Stromal cell of bone marrow (primary cell): ENCODE data around the gene MS4A12.
"Not testable (repeated sequence)": the region's sequence is repeated elsewhere in the genome, so short reads cannot be mapped to it uniquely, and the experiment has no call there.

Experiments
- DNase-seq: peaks from one replicate; pipeline ENCODE4 v3.0.0-alpha.2; 2012; ENCODE audit warnings: low read depth

The MS4A12 gene, protein sequence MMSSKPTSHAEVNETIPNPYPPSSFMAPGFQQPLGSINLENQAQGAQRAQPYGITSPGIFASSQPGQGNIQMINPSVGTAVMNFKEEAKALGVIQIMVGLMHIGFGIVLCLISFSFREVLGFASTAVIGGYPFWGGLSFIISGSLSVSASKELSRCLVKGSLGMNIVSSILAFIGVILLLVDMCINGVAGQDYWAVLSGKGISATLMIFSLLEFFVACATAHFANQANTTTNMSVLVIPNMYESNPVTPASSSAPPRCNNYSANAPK

DNA sequence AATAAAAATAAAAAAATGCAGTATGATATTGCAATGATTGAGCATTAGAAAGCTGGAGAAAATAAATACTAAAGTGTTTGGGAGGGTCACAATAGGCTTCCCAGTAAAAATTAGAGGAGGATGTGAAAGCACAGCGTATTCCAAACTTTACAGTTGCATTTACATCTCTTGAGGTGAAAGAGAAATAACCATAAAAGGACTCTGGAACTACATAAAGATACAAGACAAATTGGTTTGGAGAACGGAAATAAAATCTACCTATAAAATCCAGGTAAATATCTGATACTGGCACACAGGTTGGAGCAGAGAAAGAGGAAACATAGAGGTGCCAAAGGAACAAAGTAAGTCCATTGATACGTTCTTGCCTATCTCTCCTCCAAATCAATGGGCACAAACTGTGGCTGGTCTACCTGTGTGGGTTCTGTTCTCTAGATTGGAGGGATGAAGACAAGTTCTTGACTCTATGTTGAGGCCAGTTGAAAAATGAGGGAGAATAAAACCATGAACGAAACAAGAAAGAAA lies at the start of gene MS4A12:
Gene MS4A12, plus strand, starts transcription at position 291 of the 522 bp plus-strand sequence. CDS start 4,541 bp downstream, outside the sequence.
- no peak for DNase-seq

GRCh38 chr11:60447070-60447469 lies 45.5 kb upstream of the MS4A12 start:
- no peak for DNase-seq

- DNase-seq, result no peak
Observed at GRCh38 chr11:60447846-60448245, 44.7 kb upstream of the MS4A12 start.

GRCh38 chr11:60451185-60451584 lies 41.4 kb upstream of the MS4A12 start:
- not testable (repeated sequence) for DNase-seq

GRCh38 chr11:60454212-60454611 lies 38.4 kb upstream of the MS4A12 start:
- DNase-seq, result no peak

- no peak for DNase-seq
Observed at GRCh38 chr11:60455531-60456042, 37.0 kb upstream of the MS4A12 start, which contains the start of gene MS4A1. Gene MS4A1, plus strand, starts transcription at chr11:60455847. Its CDS starts 6,528 bp downstream, at chr11:60462375.

DNA sequence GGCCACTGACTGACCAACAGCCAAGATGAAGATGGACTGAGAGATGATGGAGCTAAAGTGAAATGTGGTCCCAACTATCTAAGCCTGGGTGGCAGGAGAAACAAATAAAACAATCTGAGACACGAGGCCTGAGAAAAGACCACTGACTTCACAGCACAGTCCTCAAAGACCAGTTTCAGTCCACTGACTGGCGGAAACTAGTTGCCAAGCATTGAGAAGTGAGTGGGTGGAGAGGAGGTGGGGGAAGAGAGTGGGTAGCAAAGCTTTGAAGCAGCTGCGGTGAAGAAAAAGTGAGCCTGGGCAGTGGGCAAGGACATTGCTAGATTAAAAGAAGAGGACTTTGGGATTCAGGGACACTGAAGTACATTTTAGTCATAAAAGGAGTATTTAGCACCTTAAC lies 35.0 kb upstream of the MS4A12 start:
- DNase-seq, result no peak

GRCh38 chr11:60459345-60459744 lies 33.2 kb upstream of the MS4A12 start:
- no peak for DNase-seq

GRCh38 chr11:60468829-60469228 lies 23.7 kb upstream of the MS4A12 start:
- DNase-seq, result no peak

DNA sequence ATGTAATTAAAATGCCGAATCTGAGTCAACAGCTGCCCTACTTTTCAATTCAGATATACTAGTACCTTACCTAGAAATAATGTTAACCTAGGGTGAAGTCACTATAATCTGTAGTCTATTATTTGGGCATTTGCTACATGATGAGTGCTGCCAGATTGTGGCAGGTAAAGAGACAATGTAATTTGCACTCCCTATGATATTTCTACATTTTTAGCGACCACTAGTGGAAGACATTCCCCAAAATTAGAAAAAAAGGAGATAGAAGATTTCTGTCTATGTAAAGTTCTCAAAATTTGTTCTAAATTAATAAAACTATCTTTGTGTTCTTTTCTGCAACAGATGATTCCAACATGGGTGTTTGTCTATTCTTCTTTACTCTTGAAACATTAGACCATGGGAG lies 22.9 kb upstream of the MS4A12 start:
- DNase-seq, result no peak

DNA sequence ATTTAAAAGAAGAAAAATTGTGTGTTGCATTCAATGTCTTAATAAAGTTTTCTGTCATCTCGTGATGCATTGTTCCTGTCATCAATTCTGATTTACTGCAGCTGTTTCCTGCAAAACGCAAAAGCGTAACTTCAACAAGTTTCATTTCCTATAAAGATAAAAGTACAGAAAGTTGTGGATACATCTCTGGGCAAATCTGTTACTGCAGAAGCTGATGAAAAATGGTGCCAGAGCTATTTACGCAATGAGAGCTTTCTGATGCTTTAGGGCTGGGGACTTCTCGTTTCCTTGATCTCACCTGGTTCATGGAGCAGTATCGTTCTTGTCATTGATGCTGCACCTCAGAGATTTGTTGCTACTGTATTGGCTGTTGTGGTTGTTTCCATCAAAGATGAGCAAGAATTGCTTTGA lies 15.5 kb upstream of the MS4A12 start:
- no peak for DNase-seq

DNA sequence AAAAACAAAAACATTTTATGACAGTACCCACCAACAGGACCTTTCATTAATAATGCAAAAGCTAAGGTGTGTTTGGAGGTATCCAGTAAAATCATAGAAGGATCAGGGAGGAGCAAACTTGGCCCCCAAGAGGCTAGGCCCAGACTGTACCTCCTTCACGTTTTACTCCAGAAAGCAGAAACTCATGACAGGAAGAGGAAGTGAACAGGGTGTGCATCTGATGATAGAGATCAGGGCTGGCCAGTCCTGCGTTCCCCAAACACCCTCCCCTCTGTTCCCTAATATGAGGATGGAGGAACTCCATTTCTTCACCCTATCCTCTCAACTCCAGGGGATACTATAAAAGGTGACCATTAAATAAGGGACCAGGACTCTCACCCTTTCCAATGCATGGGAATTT lies 10.2 kb upstream of the MS4A12 start:
- no peak for DNase-seq

GRCh38 chr11:60485987-60486386 lies 6.6 kb upstream of the MS4A12 start:
- no peak for DNase-seq

DNA sequence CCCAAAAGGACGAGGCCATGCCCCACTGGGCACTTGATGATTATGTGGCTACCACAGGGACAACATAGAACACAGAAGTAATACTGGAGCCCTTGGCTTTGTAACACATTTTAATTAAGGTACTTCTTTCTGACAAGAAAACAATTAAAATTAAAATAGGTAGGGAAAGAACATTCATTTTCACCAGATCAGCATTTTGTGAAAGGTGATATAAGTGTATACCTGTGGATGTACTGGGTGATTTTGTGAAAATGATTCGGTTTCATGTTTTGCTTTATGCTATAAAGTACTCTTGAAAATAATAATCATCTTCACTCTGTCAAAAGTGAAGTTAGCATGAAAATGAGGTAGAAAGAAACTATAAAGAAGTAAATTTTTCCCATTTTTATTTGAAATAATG lies 876 bp downstream of the MS4A12 start:
- no peak for DNase-seq

DNA sequence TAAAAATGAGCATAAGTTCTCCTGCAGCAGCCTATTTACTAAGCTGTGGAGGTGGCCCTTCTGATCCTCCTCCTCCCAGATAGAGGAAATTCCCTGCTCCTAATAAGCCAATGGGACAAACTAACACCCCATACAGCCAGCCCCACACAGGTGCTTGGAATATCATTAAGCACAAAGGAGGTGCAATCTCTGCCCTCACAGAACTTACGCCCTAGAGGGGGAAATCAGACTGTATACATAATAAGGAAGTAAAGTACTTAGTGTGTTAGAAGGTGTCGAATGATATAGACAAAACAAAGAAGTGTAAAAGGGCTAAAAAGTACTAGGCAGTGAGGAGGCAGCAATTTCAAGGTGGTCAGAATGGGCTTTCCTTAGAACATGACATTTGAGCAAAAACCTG lies 5.8 kb downstream of the MS4A12 start:
- DNase-seq, result no peak

DNA sequence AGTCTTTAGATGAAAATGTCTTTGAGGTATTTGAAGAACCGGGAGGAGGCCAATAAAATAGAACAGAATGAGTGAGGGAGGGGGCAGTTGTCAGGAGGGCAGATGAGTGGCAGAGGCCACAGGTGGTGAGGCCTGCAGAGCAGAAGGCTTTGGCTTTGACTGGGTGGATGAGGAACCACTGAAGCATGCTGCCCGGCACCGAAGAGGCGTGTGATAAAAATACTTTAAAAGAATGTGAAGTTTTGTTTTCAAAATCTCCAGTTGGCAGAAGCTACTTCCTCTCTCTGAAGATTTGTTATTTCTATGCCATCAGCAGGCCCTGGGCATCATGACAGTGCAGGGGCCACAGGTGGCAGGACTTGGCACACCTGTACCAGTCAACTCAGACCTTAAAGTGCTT lies 6.3 kb downstream of the MS4A12 start:
- DNase-seq, result no peak

- DNase-seq, result no peak
Observed at GRCh38 chr11:60500276-60500910, 7.8 kb downstream of the MS4A12 start.

- no peak for DNase-seq
Observed at GRCh38 chr11:60502221-60502775, 9.7 kb downstream of the MS4A12 start.

DNA sequence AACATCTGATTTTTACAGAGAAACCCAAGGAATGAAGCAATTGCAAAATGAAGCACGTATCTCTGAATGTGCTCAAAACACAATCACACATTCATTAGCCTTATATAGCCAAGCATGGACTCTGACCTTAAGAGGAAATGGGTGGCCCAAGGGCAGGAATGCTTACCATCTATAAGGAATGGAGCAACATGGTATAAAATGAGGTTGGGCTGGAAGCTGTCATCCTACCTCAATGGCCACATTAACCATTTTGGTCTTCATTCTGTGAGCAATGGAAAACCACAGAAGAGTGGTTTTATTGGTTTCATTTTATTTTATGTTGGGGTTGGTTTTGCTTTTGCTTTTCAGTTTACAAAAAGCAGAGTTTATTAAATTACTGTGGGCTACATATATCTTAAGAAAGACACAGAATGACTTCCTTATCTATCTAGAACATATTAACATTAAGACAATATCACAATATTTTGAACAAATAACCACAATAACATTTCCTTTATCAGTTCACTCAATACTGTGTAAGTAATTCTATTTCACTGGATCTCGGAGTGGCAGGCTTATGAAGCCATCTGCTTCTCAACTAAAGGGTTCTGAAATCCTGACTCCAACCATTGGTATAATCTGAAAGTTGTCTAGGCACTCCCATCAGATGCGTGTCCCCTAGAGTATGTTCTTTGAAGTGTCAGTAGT lies 11.8 kb downstream of the MS4A12 start:
- no peak for DNase-seq

DNA sequence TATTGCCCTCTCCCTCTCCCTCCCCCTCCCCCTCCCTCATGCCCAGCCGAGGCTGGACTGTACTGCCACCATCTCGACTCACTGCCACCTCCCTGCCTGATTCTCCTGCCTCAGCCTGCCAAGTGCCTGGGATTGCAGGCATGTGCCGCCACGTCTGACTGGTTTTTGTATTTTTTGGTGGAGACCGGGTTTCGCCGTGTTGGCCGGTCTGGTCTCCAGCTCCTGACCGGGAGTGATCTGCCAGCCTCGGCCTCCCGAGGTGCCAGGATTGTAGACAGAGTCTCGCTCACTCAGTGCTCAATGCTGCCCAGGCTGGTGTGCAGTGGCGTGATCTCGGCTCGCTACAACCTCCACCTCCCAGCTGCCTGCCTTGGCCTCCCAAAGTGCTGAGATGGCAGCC lies 17.0 kb downstream of the MS4A12 start:
- not testable (repeated sequence) for DNase-seq

- not testable (repeated sequence) for DNase-seq
Observed at GRCh38 chr11:60510209-60510608, 17.6 kb downstream of the MS4A12 start.

- no peak for DNase-seq
Observed at GRCh38 chr11:60511393-60511792, 18.8 kb downstream of the MS4A12 start.
